NT2/D1 (cell line): Measurements from ENCODE around the gene ALPK3.

ENCODE experiments used
- SUZ12 ChIP-seq: IDR thresholded peaks from 2 replicates; pipeline ENCODE4 v1.6.1; 2011; ENCODE audit not compliant: insufficient read length, insufficient read depth; ENCODE audit errors: extremely low read depth
- YY1 ChIP-seq: IDR thresholded peaks from 2 replicates; pipeline ENCODE4 v1.6.1; 2011; ENCODE audit not compliant: insufficient read length, insufficient read depth
- ZNF274 ChIP-seq: IDR thresholded peaks from 2 replicates; pipeline ENCODE4 v1.6.1; 2011; ENCODE audit warnings: mild to moderate bottlenecking, low read depth, low read length

GRCh38 chr15:84812842-84813241, 4.3 kb upstream of the ALPK3 start:
- TF ChIP-seq ZNF274 (no peak), YY1 (no peak), SUZ12 (no peak)
